Esophagus squamous epithelium (tissue), 5 donors: Measurements from ENCODE around the gene MYO7B. TPM values are rescaled to one million over a fixed set of nuclear protein-coding genes. Genes with fewer than 3 reads are reported as not detected.

Source experiments
- DNase-seq: peaks from one replicate; lab custom pipeline; 2025; lab: John Stamatoyannopoulos, UW
- H3K27ac ChIP-seq, 4 donors: fragments of 200-600 bp; sonication (generic); one replicate each; pipeline ENCODE4 v1.5.1; 2016 to 2019; ENCODE audit warnings: mild to moderate bottlenecking in 1 of 4
- H3K27me3 ChIP-seq, 4 donors: fragments of 200-600 bp; sonication (generic); 1 replicate in 3 of 4; 2 replicates in 1 of 4; pipeline versions ENCODE4 v1.5.1 to v1.6.0; 2017 to 2021; ENCODE audit warnings: antibody characterized with exemption in 1 of 4
- H3K36me3 ChIP-seq, 3 donors: fragments of 200-600 bp; sonication (generic); one replicate each; pipeline ENCODE4 v1.5.1; 2016 to 2019
- H3K4me1 ChIP-seq, 3 donors: fragments of 200-600 bp; sonication (generic); one replicate each; pipeline ENCODE4 v1.5.1; 2017 to 2019
- H3K4me3 ChIP-seq, 4 donors: fragments of 200-600 bp; sonication (generic); 1 replicate in 3 of 4; 2 replicates in 1 of 4; pipeline ENCODE4 v1.5.1; 2016 to 2019; ENCODE audit warnings: mild to moderate bottlenecking in 2 of 4, moderate library complexity in 1 of 4
- H3K9me3 ChIP-seq, 3 donors: fragments of 200-600 bp; sonication (generic); one replicate each; pipeline ENCODE4 v1.5.1; 2016 to 2019
- CTCF ChIP-seq, 6 experiments: fragments of 450-650 bp in 4 of 6; fragments of 200-600 bp in 2 of 6; sonication (generic) in 2 of 6; IDR thresholded peaks; one replicate each; pipeline ENCODE4 v1.5.1; 2016 to 2019; ENCODE audit warnings: antibody characterized with exemption in 6 of 6, mild to moderate bottlenecking in 4 of 6, moderate library complexity in 4 of 6
- POLR2A ChIP-seq, 4 donors: fragments of 450-650 bp; IDR thresholded peaks; one replicate each; pipeline ENCODE4 v1.6.1; 2017; ENCODE audit warnings: antibody characterized with exemption in 4 of 4, mild to moderate bottlenecking in 4 of 4, moderate library complexity in 3 of 4
- WGBS, 2 donors: methylation state at CpG; one replicate each; pipeline ENCODE4 v1.1.5; 2018; 5-methylcytosine and 5-hydroxymethylcytosine counted together
- intact Hi-C: fragments of 100-400 bp; cut with DNase I; formaldehyde crosslinking; loops from one replicate; pipeline ENCODE4 v1.15.0; 2022
- total RNA-seq, 4 donors: library from RNA; depleted of rRNA; stranded (reverse); fragments of >200 nt; gene quantifications; one replicate each; pipeline ENCODE4 v1.1.0, GENCODE V29; 2016
- donor health status: DM: yes; HTN: yes; CAD: no.

Gene MYO7B
- total RNA-seq, 4 donors from 2014 or later = 0.19 TPM; not detected in 3

GRCh38 chr2:127685410-127686080, 150.1 kb downstream of the MYO7B start:
- no peaks in the 10 kb centered on the region for H3K27me3 ChIP-seq
- intact Hi-C loops = no loop called here
- H3K9me3 ChIP-seq = peaks cover 0 to 6% (median 6%) of the 10 kb centered on the region in 3 donors
- no peaks in the 10 kb centered on the region for H3K36me3 ChIP-seq
- DNase-seq = no peak
- TF ChIP-seq POLR2A (IDR thresholded peaks at IDR 0.05) (no peak), CTCF (IDR thresholded peaks at IDR 0.05) (no peak)
- 40 to 52% methylated on average over 8 of the region's 8 CpGs for WGBS, 2 donors
- H3K4me1 ChIP-seq = peaks cover 4 to 51% (median 7%) of the 10 kb centered on the region in 3 donors
- H3K4me3 ChIP-seq = no peak overlapping the region
- peak overlapping the region in 3 of 4 donors; percentile 13 to 34 (median 32) for H3K27ac ChIP-seq

Other genes with a start within 250 kb of the MYO7B start
- gene ERCC3, start 241.5 kb upstream of the MYO7B start, total RNA-seq = 10 to 100 TPM; 19.3 to 36.6 (median 25.2) TPM
- gene MAP3K2, start 147.7 kb upstream of the MYO7B start, total RNA-seq = 10 to 100 TPM; 29.4 to 37.4 (median 31.3) TPM
- gene PROC, start 117.3 kb upstream of the MYO7B start, total RNA-seq = 1 to 10 TPM in 1 of 4 donors, not detected in 3; 2.1 TPM
- gene IWS1, start 9.2 kb upstream of the MYO7B start, total RNA-seq = 10 to 100 TPM; 22.0 to 34.1 (median 28.9) TPM
- not detected for gene GPR17, start 110.5 kb downstream of the MYO7B start, total RNA-seq
- 10 to 100 TPM in 1 of 4 donors, 1 to 10 TPM in 3; 2.4 to 29.6 (median 5.9) TPM for gene LIMS2, start 139.8 kb downstream of the MYO7B start, total RNA-seq
- gene SFT2D3, start 165.8 kb downstream of the MYO7B start, total RNA-seq = 10 to 100 TPM in 1 of 4 donors, 1 to 10 TPM in 3; 3.3 to 10.5 (median 5.9) TPM